HCT116 (cell line): ENCODE data around the gene MNT. TPM values are rescaled to one million over a fixed set of nuclear protein-coding genes. Genes with fewer than 3 reads are reported as not detected.

Source experiments
- ATAC-seq: fragments of 200-7000 bp; cut with Tn5 transposase; 2 replicates; pipeline ENCODE4 v1.9.1; 2020; ENCODE audit warnings: mild to moderate bottlenecking, moderate library complexity
- BruUV-seq: library from RNA; stranded (reverse); fragments of 400-500 nt; replicated peaks from 2 replicates; lab custom pipeline; 2021; lab: Mats Ljungman, UMichigan
- CTCF ChIA-PET: fragments of 300-600 bp; sonication (Branson Sonifier 250); formaldehyde crosslinking; loops from one replicate; lab custom pipeline; 2021; ENCODE audit warnings: antibody characterized with exemption; lab: Charles Lee
- POLR2A ChIA-PET: fragments of 300-600, 350-600 bp; sonication (Branson Sonifier 250); formaldehyde crosslinking; loops from one replicate; lab custom pipeline; 2021; ENCODE audit warnings: antibody characterized with exemption; lab: Charles Lee
- RAD21 ChIA-PET, 2 experiments: fragments of 300-600 bp; sonication (Branson Sonifier 250); formaldehyde crosslinking; loops; one replicate each; lab custom pipeline; 2023; ENCODE audit warnings: low total read pairs in 2 of 2; ENCODE audit not compliant: uncharacterized antibody in 2 of 2, unreplicated experiment in 2 of 2, low non-redundant PET in 1 of 2; lab: Charles Lee
- DNase-seq: peaks from one replicate; pipeline ENCODE4 v3.0.0-alpha.2; 2010; ENCODE audit warnings: low read depth, low spot score
- H2AFZ ChIP-seq: fragments of 200-600 bp; shearing (Covaris generic), sonication (generic); 2 replicates; pipeline ENCODE4 v1.6.1; 2017; ENCODE audit warnings: low read depth, mixed run types, mixed read lengths, antibody characterized with exemption, low read length; ENCODE audit not compliant: poor library complexity, severe bottlenecking
- H3K27ac ChIP-seq: 2 replicates; pipeline ENCODE4 v1.5.1; 2012; ENCODE audit warnings: low read depth, low read length
- H3K27me3 ChIP-seq: fragments of 200-600 bp; sonication (generic); 2 replicates; pipeline ENCODE4 v1.6.1; 2016; ENCODE audit warnings: mixed run types, low read length, mixed read lengths; ENCODE audit not compliant: insufficient read depth
- H3K36me3 ChIP-seq, 2 experiments: fragments of 200-500 bp in 1 of 2; fragments of 200-600 bp in 1 of 2; sonication (Bioruptor generic) in 1 of 2; sonication (generic) in 1 of 2; 2 replicates each; pipeline versions ENCODE4 v1.5.1 to v1.6.1; 2014 to 2016; ENCODE audit warnings: low read length in 2 of 2, inconsistent platforms in 1 of 2, mixed read lengths in 1 of 2, mixed run types in 1 of 2; ENCODE audit not compliant: insufficient read depth in 2 of 2, control insufficient read depth in 1 of 2
- H3K4me1 ChIP-seq, 2 experiments: fragments of 200-600 bp in 1 of 2; sonication (generic) in 1 of 2; 2 replicates each; pipeline versions ENCODE4 v1.5.1 to v1.6.1; 2012 to 2017; ENCODE audit warnings: low read length in 2 of 2, inconsistent platforms in 1 of 2, mild to moderate bottlenecking in 1 of 2, mixed read lengths in 1 of 2, mixed run types in 1 of 2, moderate library complexity in 1 of 2; ENCODE audit not compliant: insufficient read depth in 2 of 2, control insufficient read depth in 1 of 2
- H3K4me2 ChIP-seq: fragments of 200-600 bp; sonication (generic); 2 replicates; pipeline ENCODE4 v1.6.1; 2017; ENCODE audit warnings: mixed run types, low read length, mixed read lengths
- H3K4me3 ChIP-seq, 2 experiments: fragments of 200-600 bp in 1 of 2; sonication (generic) in 1 of 2; replicated peaks in 1 of 2; 2 replicates each; pipeline ENCODE4 v1.5.1; 2011 to 2016; ENCODE audit warnings: low read length in 2 of 2, control low read depth in 1 of 2, low read depth in 1 of 2, mild to moderate bottlenecking in 1 of 2, mixed read lengths in 1 of 2, mixed run types in 1 of 2
- H3K79me2 ChIP-seq: fragments of 200-600 bp; sonication (generic); 2 replicates; pipeline ENCODE4 v1.6.1; 2017; ENCODE audit warnings: mild to moderate bottlenecking, mixed run types, low read length, moderate library complexity, mixed read lengths; ENCODE audit not compliant: insufficient read depth
- H3K9ac ChIP-seq: fragments of 200-600 bp; sonication (generic); 2 replicates; pipeline ENCODE4 v1.6.1; 2016; ENCODE audit warnings: low read length, mixed read lengths
- H3K9me2 ChIP-seq: fragments of 200-600 bp; sonication (generic), shearing (Covaris generic); 2 replicates; pipeline ENCODE4 v1.6.1; 2017; ENCODE audit warnings: mixed run types, mild to moderate bottlenecking, moderate library complexity; ENCODE audit not compliant: insufficient read depth
- H3K9me3 ChIP-seq, 2 experiments: fragments of 200-500 bp in 1 of 2; fragments of 200-600 bp in 1 of 2; sonication (Bioruptor generic) in 1 of 2; sonication (generic) in 1 of 2; 2 replicates each; pipeline ENCODE4 v1.6.1; 2014 to 2017; ENCODE audit warnings: low read length in 2 of 2, mixed read lengths in 2 of 2, inconsistent platforms in 1 of 2, low read depth in 1 of 2, mild to moderate bottlenecking in 1 of 2, mixed run types in 1 of 2, moderate library complexity in 1 of 2; ENCODE audit not compliant: control insufficient read depth in 1 of 2, insufficient read depth in 1 of 2
- H4K20me1 ChIP-seq: fragments of 200-600 bp; sonication (generic), shearing (Covaris generic); 2 replicates; pipeline ENCODE4 v1.6.1; 2017; ENCODE audit warnings: mixed run types, mild to moderate bottlenecking, moderate library complexity; ENCODE audit not compliant: insufficient read depth
- EGR1 ChIP-seq: IDR thresholded peaks from 2 replicates; pipeline ENCODE4 v1.6.1; 2012; ENCODE audit warnings: low read depth
- ELF1 ChIP-seq: IDR thresholded peaks from 2 replicates; pipeline ENCODE4 v1.6.1; 2012; ENCODE audit warnings: low read depth, borderline replicate concordance
- JUND ChIP-seq: IDR thresholded peaks from 2 replicates; pipeline ENCODE4 v1.6.1; 2012
- SP1 ChIP-seq: IDR thresholded peaks from 2 replicates; pipeline ENCODE4 v1.6.1; 2012; ENCODE audit warnings: low read depth
- intact Hi-C: fragments of 100-400 bp; cut with micrococcal nuclease; formaldehyde crosslinking; loops from 2 replicates; pipeline ENCODE4 v1.10.0; 2022
- total RNA-seq: library from RNA; stranded (reverse); gene quantifications from one replicate; pipeline ENCODE4 v1.2.1, GENCODE V29; 2021; ENCODE audit not compliant: unreplicated experiment
- TF ChIP-seq, protein P1 (sequence below): IDR thresholded peaks from 2 replicates; pipeline ENCODE4 v1.6.1; 2012; ENCODE audit warnings: low read depth
- TF ChIP-seq, protein P2 (sequence below): IDR thresholded peaks from 2 replicates; pipeline ENCODE4 v1.6.1; 2012

MNT gene
- total RNA-seq, 1 experiment from 2014 or later: 37.0 TPM

DNA sequence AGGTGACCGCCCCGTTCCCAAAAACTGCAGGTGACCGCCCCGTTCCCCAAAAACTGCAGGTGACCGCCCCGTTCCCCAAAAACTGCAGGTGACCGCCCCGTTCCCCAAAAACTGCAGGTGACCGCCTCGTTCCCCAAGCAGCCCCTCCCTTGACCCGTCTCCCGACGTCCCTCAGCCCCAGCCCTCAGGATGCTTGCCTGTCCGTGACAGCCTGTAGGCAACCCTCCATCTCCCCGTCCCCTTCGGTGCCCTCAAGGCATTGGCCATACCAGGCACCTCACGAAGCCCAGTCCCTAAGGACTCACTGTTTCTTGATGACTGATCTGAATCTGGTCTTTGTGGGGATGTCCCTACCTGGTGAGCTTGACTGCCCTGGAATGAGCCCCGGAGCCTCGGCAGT is 38.4 kb downstream of the MNT start:
- peaks cover 32 to 39% of the 10 kb centered on the region in 2 experiments for H3K4me1 ChIP-seq
- no peaks in the 10 kb centered on the region for H3K79me2 ChIP-seq
- no peaks in the 10 kb centered on the region for H3K9me3 ChIP-seq
- intact Hi-C loops: no loop called here
- peaks cover 4 to 7% of the 10 kb centered on the region in 2 experiments; a peak in 2 of 4 replicates for H3K36me3 ChIP-seq
- no peak overlapping the region for H3K27ac ChIP-seq
- no peak overlapping the region for H3K4me2 ChIP-seq
- no peaks in the 10 kb centered on the region for H3K9me2 ChIP-seq
- BruUV-seq: no TSS peak
- H3K9ac ChIP-seq: no peak overlapping the region
- POLR2A ChIA-PET: no interaction called here
- no peaks in the 10 kb centered on the region for H3K27me3 ChIP-seq
- H2AFZ ChIP-seq: no peak overlapping the region
- no peak for ATAC-seq
- CTCF ChIA-PET: no interaction called here
- H3K4me3 ChIP-seq: no peak overlapping the region
- H4K20me1 ChIP-seq: no peaks in the 10 kb centered on the region
- RAD21 ChIA-PET: no interaction called here
- DNase-seq: no peak
- no peak for TF ChIP-seq JUND

GRCh38 chr17:2362016-2362415 is 38.8 kb downstream of the MNT start:
- ATAC-seq (no peak), DNase-seq (no peak)
- Histone ChIP-seq H3K4me3 (no peak overlapping the region), H3K36me3 (peaks cover 4 to 7% of the 10 kb centered on the region in 2 experiments; a peak in 2 of 4 replicates), H4K20me1 (no peaks in the 10 kb centered on the region), H3K4me2 (no peak overlapping the region), H2AFZ (no peak overlapping the region), H3K9me2 (no peaks in the 10 kb centered on the region), H3K9me3 (no peaks in the 10 kb centered on the region), H3K4me1 (peaks cover 32 to 42% of the 10 kb centered on the region in 2 experiments), H3K79me2 (no peaks in the 10 kb centered on the region), H3K9ac (no peak overlapping the region), H3K27me3 (no peaks in the 10 kb centered on the region), H3K27ac (no peak overlapping the region)
- no TSS peak for BruUV-seq
- POLR2A ChIA-PET: no interaction called here
- intact Hi-C loops: no loop called here
- RAD21 ChIA-PET: no interaction called here
- CTCF ChIA-PET: no interaction called here
- TF ChIP-seq ELF1 (no peak), EGR1 (no peak), SP1 (no peak)
- TF ChIP-seq, protein P1, sequence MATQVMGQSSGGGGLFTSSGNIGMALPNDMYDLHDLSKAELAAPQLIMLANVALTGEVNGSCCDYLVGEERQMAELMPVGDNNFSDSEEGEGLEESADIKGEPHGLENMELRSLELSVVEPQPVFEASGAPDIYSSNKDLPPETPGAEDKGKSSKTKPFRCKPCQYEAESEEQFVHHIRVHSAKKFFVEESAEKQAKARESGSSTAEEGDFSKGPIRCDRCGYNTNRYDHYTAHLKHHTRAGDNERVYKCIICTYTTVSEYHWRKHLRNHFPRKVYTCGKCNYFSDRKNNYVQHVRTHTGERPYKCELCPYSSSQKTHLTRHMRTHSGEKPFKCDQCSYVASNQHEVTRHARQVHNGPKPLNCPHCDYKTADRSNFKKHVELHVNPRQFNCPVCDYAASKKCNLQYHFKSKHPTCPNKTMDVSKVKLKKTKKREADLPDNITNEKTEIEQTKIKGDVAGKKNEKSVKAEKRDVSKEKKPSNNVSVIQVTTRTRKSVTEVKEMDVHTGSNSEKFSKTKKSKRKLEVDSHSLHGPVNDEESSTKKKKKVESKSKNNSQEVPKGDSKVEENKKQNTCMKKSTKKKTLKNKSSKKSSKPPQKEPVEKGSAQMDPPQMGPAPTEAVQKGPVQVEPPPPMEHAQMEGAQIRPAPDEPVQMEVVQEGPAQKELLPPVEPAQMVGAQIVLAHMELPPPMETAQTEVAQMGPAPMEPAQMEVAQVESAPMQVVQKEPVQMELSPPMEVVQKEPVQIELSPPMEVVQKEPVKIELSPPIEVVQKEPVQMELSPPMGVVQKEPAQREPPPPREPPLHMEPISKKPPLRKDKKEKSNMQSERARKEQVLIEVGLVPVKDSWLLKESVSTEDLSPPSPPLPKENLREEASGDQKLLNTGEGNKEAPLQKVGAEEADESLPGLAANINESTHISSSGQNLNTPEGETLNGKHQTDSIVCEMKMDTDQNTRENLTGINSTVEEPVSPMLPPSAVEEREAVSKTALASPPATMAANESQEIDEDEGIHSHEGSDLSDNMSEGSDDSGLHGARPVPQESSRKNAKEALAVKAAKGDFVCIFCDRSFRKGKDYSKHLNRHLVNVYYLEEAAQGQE: no peak
- TF ChIP-seq, protein P2, sequence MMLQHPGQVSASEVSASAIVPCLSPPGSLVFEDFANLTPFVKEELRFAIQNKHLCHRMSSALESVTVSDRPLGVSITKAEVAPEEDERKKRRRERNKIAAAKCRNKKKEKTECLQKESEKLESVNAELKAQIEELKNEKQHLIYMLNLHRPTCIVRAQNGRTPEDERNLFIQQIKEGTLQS: no peak
